GM12878 (cell line): Measurements from ENCODE around the gene SLAMF1. TPM values are rescaled to one million over a fixed set of nuclear protein-coding genes. Genes with fewer than 3 reads are reported as not detected.

Experiments
- ATAC-seq: fragments of 200-7000 bp; cut with Tn5 transposase; 3 replicates; pipeline ENCODE4 v1.9.1; 2020; ENCODE audit warnings: mild to moderate bottlenecking, moderate library complexity
- BruUV-seq: library from RNA; stranded (reverse); fragments of 400-500 nt; replicated peaks from 2 replicates; lab custom pipeline; 2021; lab: Mats Ljungman, UMichigan
- CTCF ChIA-PET: fragments of 300-600 bp; sonication (Branson Sonifier 250); formaldehyde crosslinking; extraction: SDS; loops from one replicate; lab custom pipeline; 2021; ENCODE audit warnings: inconsistent platforms; lab: Yijun Ruan, JAX
- POLR2A ChIA-PET: fragments of 350-600 bp; formaldehyde crosslinking; extraction: SDS; loops from one replicate; lab custom pipeline; 2021; ENCODE audit warnings: inconsistent platforms; lab: Charles Lee
- RAD21 ChIA-PET: fragments of 300-600 bp; sonication (Branson Sonifier 250); formaldehyde crosslinking; loops from one replicate; lab custom pipeline; 2023; ENCODE audit warnings: antibody characterized with exemption; ENCODE audit not compliant: unreplicated experiment; lab: Charles Lee
- SMC1A ChIA-PET: fragments of 300-600 bp; sonication (Branson Sonifier 250); formaldehyde crosslinking; loops from one replicate; lab custom pipeline; 2023; ENCODE audit not compliant: unreplicated experiment, uncharacterized antibody; lab: Charles Lee
- DNase-seq: peaks from one replicate; pipeline ENCODE4 v3.0.0-alpha.2; 2011; ENCODE audit warnings: low read depth, low spot score
- FAIRE-seq: peaks from 3 replicates; lab custom pipeline; 2011; peaks lifted over from hg19 to GRCh38; lab: Jason Lieb, UNC
- H2AFZ ChIP-seq: 2 replicates; pipeline ENCODE4 v1.6.0; 2011; ENCODE audit warnings: low read depth, low read length, control low read depth; ENCODE audit not compliant: control insufficient read depth
- H3K27ac ChIP-seq: 2 replicates; pipeline ENCODE4 v1.5.1; 2011; ENCODE audit warnings: control low read depth; ENCODE audit not compliant: control insufficient read depth, insufficient read depth
- H3K27me3 ChIP-seq, 2 experiments: replicated peaks in 1 of 2; 2 replicates each; pipeline versions ENCODE4 v1.6.0 to v1.6.1; 2011; ENCODE audit warnings: low read length in 1 of 2; ENCODE audit not compliant: control insufficient read depth in 2 of 2, insufficient read depth in 2 of 2
- H3K36me3 ChIP-seq, 2 experiments: 2 replicates each; pipeline ENCODE4 v1.5.1; 2011; ENCODE audit warnings: low read length in 1 of 2; ENCODE audit not compliant: control insufficient read depth in 2 of 2, insufficient read depth in 2 of 2
- H3K4me1 ChIP-seq: 2 replicates; pipeline ENCODE4 v1.6.1; 2011; ENCODE audit warnings: mild to moderate bottlenecking, low read length, moderate library complexity, mixed read lengths; ENCODE audit not compliant: control insufficient read depth, insufficient read depth
- H3K4me2 ChIP-seq: 2 replicates; pipeline ENCODE4 v1.6.0; 2011; ENCODE audit warnings: control low read depth; ENCODE audit not compliant: control insufficient read depth, insufficient read depth
- H3K4me3 ChIP-seq: fragments of 200-600 bp; sonication (generic); 2 replicates; pipeline ENCODE4 v1.5.1; 2016
- H3K79me2 ChIP-seq: 2 replicates; pipeline ENCODE4 v1.6.0; 2011; ENCODE audit warnings: low read length; ENCODE audit not compliant: control insufficient read depth, insufficient read depth
- H3K9ac ChIP-seq: 2 replicates; pipeline ENCODE4 v1.8.0; 2011; ENCODE audit warnings: low read length, control low read depth, mixed read lengths; ENCODE audit not compliant: control insufficient read depth, insufficient read depth
- H3K9me3 ChIP-seq: replicated peaks from 3 replicates; pipeline ENCODE4 v1.5.1; 2011; ENCODE audit warnings: mild to moderate bottlenecking, low read length; ENCODE audit not compliant: control insufficient read depth, insufficient read depth
- H4K20me1 ChIP-seq: 2 replicates; pipeline ENCODE4 v1.6.0; 2011; ENCODE audit not compliant: control insufficient read depth, insufficient read depth
- HCFC1 ChIP-seq: fragments of 150-350 bp; IDR thresholded peaks from 2 replicates; pipeline ENCODE4 v1.6.1; 2014; ENCODE audit warnings: low read length
- IKZF2 ChIP-seq, 2 experiments: fragments of 450-650 bp; IDR thresholded peaks; 2 replicates each; pipeline ENCODE4 v1.6.1; 2017; ENCODE audit warnings: mild to moderate bottlenecking in 2 of 2, moderate library complexity in 2 of 2
- NFYA ChIP-seq: IDR thresholded peaks from 2 replicates; pipeline ENCODE4 v1.6.1; 2011; ENCODE audit warnings: low read depth, mild to moderate bottlenecking, low read length, improper control_type of control experiment, borderline replicate concordance
- RAD21 ChIP-seq: IDR thresholded peaks from 2 replicates; pipeline ENCODE4 v1.6.1; 2011; ENCODE audit warnings: mild to moderate bottlenecking, low read depth, low read length, moderate library complexity; ENCODE audit not compliant: insufficient read depth
- ZNF274 ChIP-seq: IDR thresholded peaks from one replicate; pipeline ENCODE4 v1.8.0; 2011; ENCODE audit not compliant: insufficient read length, insufficient read depth
- WGBS: methylation state at CpG from one replicate; pipeline ENCODE4 v1.1.6; 2016; ENCODE audit warnings: low lambda C conversion rate; ENCODE audit not compliant: insufficient replicate concordance, insufficient coverage; ENCODE audit errors: missing lambda C conversion rate; 5-methylcytosine and 5-hydroxymethylcytosine counted together
- in situ Hi-C: fragments of 300-500 bp; cut with MboI; formaldehyde crosslinking; loops from 9 replicates; pipeline ENCODE4 v1.14.3; 2018; ENCODE audit warnings: mixed read lengths
- intact Hi-C: fragments of 100-400 bp; cut with micrococcal nuclease; formaldehyde crosslinking; loops from one replicate; pipeline ENCODE4 v1.14.2; 2022; ENCODE audit not compliant: unreplicated experiment
- polyA plus RNA-seq, 11 experiments: library from polyadenylated mRNA; depleted of rRNA in 4 of 11; unstranded in 6 of 11; stranded (reverse) in 5 of 11; fragments of >200 nt; fragmentation: Nextera tagmentation in 4 of 11; fragmentation: Illumina TruSeq in 1 of 11; extraction: Ambion mirVana in 4 of 11; extraction: Trizol in 1 of 11; gene quantifications; 1 replicate in 1 of 11; 2 replicates in 10 of 11; pipeline versions ENCODE4 v1.2.1 to v1.2.3, GENCODE V29; 2011 to 2016; ENCODE audit warnings: inconsistent platforms in 2 of 11, missing spikeins in 2 of 11, low read depth in 1 of 11
- total RNA-seq, 4 experiments: library from RNA; depleted of rRNA in 3 of 4; stranded (reverse); fragments of >200 nt in 3 of 4; fragmentation: Illumina TruSeq in 1 of 4; extraction: Trizol in 1 of 4; gene quantifications; 2 replicates each; pipeline versions ENCODE4 v1.2.1 to v1.2.3, GENCODE V29; 2013 to 2021
- TF ChIP-seq, protein P1 (sequence below): fragments of 450-650 bp; IDR thresholded peaks from 2 replicates; pipeline ENCODE4 v1.6.1; 2017; ENCODE audit warnings: mild to moderate bottlenecking
- TF ChIP-seq, protein P2 (sequence below): fragments of 450-650 bp; IDR thresholded peaks from 2 replicates; pipeline ENCODE4 v1.6.1; 2017; ENCODE audit warnings: antibody characterized with exemption, mild to moderate bottlenecking, moderate library complexity

Gene SLAMF1
- total and polyA plus RNA-seq, 10 of the 15 experiments (the other 5 are each of a cell fraction or from before 2014, with no cell fraction given), result 87.3 to 260 (median 131) TPM

DNA sequence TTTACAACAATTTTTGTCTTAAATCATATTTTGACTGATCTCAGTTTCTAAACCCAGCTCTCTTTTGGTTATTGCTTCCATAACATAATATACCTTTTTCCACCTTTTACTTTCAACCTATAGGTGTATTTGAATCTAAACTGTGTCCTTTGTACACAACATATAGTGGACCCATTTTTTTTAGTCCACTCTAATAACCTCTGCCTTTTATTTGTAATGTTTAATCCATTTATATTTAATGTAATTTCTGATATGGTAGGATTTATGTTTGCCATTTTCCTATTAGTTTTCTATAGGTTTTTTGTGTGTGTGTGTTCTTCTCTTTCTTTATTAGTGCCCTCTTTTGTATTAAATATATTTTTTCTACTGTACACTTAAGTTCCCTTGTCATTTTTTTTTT, 22.4 kb upstream of the SLAMF1 start (continued):
- TF ChIP-seq, protein P1, sequence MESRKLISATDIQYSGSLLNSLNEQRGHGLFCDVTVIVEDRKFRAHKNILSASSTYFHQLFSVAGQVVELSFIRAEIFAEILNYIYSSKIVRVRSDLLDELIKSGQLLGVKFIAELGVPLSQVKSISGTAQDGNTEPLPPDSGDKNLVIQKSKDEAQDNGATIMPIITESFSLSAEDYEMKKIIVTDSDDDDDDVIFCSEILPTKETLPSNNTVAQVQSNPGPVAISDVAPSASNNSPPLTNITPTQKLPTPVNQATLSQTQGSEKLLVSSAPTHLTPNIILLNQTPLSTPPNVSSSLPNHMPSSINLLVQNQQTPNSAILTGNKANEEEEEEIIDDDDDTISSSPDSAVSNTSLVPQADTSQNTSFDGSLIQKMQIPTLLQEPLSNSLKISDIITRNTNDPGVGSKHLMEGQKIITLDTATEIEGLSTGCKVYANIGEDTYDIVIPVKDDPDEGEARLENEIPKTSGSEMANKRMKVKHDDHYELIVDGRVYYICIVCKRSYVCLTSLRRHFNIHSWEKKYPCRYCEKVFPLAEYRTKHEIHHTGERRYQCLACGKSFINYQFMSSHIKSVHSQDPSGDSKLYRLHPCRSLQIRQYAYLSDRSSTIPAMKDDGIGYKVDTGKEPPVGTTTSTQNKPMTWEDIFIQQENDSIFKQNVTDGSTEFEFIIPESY, result no peak
- TF ChIP-seq HCFC1 (no peak), ZNF274 (no peak), RAD21 (no peak), NFYA (no peak)

DNA sequence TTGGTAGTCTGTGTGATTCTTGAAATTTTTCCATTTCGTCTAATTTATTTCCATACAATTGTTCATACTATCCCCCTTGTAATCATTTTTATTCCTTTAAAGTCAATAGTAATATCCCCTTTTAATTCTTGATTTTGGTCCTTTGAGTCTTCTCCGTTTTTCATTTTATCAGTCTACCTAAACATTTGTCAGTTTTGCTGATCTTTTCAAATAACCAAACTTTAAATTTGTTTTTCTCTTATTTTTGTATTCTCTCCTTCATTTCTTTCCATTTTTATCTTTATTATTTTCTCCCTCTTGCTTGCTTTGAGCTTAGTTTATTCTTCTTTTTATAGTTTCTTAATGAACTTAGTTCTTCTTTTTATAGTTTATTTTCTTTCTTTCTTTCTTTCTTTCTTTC, 21.1 kb upstream of the SLAMF1 start:
- SMC1A ChIA-PET, result interaction anchor here (0.7 to 1.8 kb wide), 7 partner anchors 13 to 101 kb away, joined by 3 to 7 read pairs (median 3); no protein-coding TSS in a partner anchor
- ATAC-seq, result no peak
- no peaks in the 10 kb centered on the region; the same call in none of the 3 replicates for H3K9me3 ChIP-seq
- RAD21 ChIA-PET, result interaction anchor here (1.0 to 1.2 kb wide), 2 partner anchors 41 to 46 kb away, joined by 3 to 6 read pairs; no protein-coding TSS in a partner anchor
- in situ Hi-C loops (no loop called here), intact Hi-C loops (no loop called here)
- FAIRE-seq, result no peak
- H3K9ac ChIP-seq, result no peak overlapping the region
- POLR2A ChIA-PET, result interaction anchor here (0.7 to 1.3 kb wide), 3 partner anchors 15 to 41 kb away, joined by 3 to 4 read pairs (median 3); partner anchors contain the start of gene SLAMF1
- peaks cover 40% of the 10 kb centered on the region for H3K4me1 ChIP-seq
- CTCF ChIA-PET, result interaction anchor here (0.8 to 1.6 kb wide), 4 partner anchors 11 to 49 kb away, joined by 3 to 5 read pairs (median 4); partner anchors contain the start of gene SLAMF1
- no peak overlapping the region for H3K4me3 ChIP-seq
- TF ChIP-seq IKZF2 (IDR thresholded peaks at IDR 0.05), result no peak
- TF ChIP-seq, protein P2, sequence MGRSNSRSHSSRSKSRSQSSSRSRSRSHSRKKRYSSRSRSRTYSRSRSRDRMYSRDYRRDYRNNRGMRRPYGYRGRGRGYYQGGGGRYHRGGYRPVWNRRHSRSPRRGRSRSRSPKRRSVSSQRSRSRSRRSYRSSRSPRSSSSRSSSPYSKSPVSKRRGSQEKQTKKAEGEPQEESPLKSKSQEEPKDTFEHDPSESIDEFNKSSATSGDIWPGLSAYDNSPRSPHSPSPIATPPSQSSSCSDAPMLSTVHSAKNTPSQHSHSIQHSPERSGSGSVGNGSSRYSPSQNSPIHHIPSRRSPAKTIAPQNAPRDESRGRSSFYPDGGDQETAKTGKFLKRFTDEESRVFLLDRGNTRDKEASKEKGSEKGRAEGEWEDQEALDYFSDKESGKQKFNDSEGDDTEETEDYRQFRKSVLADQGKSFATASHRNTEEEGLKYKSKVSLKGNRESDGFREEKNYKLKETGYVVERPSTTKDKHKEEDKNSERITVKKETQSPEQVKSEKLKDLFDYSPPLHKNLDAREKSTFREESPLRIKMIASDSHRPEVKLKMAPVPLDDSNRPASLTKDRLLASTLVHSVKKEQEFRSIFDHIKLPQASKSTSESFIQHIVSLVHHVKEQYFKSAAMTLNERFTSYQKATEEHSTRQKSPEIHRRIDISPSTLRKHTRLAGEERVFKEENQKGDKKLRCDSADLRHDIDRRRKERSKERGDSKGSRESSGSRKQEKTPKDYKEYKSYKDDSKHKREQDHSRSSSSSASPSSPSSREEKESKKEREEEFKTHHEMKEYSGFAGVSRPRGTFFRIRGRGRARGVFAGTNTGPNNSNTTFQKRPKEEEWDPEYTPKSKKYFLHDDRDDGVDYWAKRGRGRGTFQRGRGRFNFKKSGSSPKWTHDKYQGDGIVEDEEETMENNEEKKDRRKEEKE, result no peak
- H4K20me1 ChIP-seq, result no peaks in the 10 kb centered on the region
- BruUV-seq, result no TSS peak
- peaks cover 14% of the 10 kb centered on the region for H3K79me2 ChIP-seq
- H3K27me3 ChIP-seq, result no peaks in the 10 kb centered on the region
- DNase-seq, result no peak
- no peak overlapping the region for H3K4me2 ChIP-seq
- H3K27ac ChIP-seq, result no peak overlapping the region
- WGBS, result 90% methylated on average over 2 of the region's 2 CpGs
- H2AFZ ChIP-seq, result no peak overlapping the region
- H3K36me3 ChIP-seq, result no peaks in the 10 kb centered on the region
